ENCODE results near the gene CPEB3.
"Not testable (repeated sequence)": the region's sequence is repeated elsewhere in the genome, so short reads cannot be mapped to it uniquely, and the experiment has no call there.

CPEB3 gene

DNA sequence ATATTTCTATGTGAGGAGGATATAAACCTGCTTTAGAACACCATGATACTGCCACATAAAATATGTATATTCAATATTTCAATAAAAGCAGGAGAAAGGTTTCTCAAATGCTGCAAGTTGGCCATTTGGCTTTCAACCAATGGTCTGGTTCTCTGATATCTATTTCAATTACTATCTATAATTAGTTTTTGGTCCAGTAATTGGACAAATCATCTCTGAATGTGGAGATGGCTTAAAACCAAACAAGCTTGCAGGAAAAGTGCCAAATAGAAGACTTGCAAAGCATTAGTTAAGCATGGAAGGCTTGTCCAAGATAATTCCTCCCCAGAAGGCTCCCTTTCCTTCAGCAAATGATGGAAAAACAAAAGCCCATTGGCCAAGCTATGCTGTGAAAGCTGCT, 140.1 kb downstream of the CPEB3 start:
- FAIRE-seq (no peak), DNase-seq (ENCODE audit: insufficient read length, low spot score) (no peak)
- TF ChIP-seq POLR2A (IDR thresholded peaks at IDR 0.05; ENCODE audit: low read depth, low read length), result no peak
- no peak for TF ChIP-seq TAF1 (IDR thresholded peaks at IDR 0.05; ENCODE audit: low read depth, low read length)
- no peak for TF ChIP-seq POLR2AphosphoS5 (IDR thresholded peaks at IDR 0.05; ENCODE audit: low read depth, low read length)
- TF ChIP-seq PAX5 (IDR thresholded peaks at IDR 0.05; ENCODE audit: insufficient read depth, low read length, severe bottlenecking), result no peak
- no peak for TF ChIP-seq SPI1 (IDR thresholded peaks at IDR 0.05; ENCODE audit: low read depth, low read length)
- no peak for TF ChIP-seq POU2F2 (IDR thresholded peaks at IDR 0.05; ENCODE audit: low read depth, low read length)

DNA sequence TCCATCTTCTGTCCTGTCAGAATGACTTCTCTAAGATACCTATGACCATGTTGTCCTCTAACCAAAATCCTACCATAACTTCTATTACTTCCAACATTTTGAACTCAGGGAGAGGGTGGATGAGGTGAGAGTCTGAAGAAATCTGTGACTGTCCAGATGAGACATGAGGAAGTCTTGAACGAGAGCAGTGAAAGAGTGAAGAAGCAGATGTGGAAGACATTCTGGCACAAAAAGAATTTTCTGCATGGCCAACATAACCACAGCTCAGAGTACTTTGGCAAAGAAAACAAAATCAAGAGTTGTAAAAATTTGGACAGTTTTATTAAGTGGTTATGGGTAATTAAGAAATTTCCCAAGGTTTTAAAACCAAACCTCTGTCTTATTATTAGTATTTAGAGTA, 141.6 kb downstream of the CPEB3 start:
- no peak for DNase-seq (ENCODE audit: insufficient read length, low spot score)
- FAIRE-seq, result no peak
- TF ChIP-seq POLR2A (IDR thresholded peaks at IDR 0.05; ENCODE audit: low read depth, low read length), result no peak

DNA sequence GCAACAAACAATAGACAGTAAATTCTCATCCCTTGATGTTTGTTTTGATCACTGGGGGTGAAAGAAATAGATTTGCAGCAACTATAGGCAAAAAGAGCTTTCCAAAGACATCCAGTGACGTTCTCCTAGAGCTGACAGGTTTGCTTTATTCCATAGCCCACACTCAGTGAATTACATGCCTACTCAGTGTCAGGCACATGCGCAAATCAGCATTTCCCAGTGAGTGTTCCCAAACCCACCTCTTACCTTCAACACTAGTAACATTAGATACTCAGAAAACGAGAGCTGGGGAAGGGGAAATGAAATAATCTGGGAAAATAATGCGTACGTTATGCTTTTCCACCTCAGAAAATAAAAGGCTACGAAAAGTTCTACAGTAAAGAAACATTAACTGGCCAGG, 144.1 kb downstream of the CPEB3 start:
- no peak for DNase-seq (ENCODE audit: insufficient read length, low spot score)
- no peak for FAIRE-seq
- no peak for TF ChIP-seq PAX5 (IDR thresholded peaks at IDR 0.05; ENCODE audit: insufficient read depth, low read length, severe bottlenecking)
- TF ChIP-seq POLR2AphosphoS5 (IDR thresholded peaks at IDR 0.05; ENCODE audit: low read depth, low read length), result no peak
- no peak for TF ChIP-seq POLR2A (IDR thresholded peaks at IDR 0.05; ENCODE audit: low read depth, low read length)
- TF ChIP-seq POU2F2 (IDR thresholded peaks at IDR 0.05; ENCODE audit: low read depth, low read length), result no peak
- TF ChIP-seq SPI1 (IDR thresholded peaks at IDR 0.05; ENCODE audit: low read depth, low read length), result no peak
- TF ChIP-seq TAF1 (IDR thresholded peaks at IDR 0.05; ENCODE audit: low read depth, low read length), result no peak

GRCh38 chr10:92146107-92146506, 144.8 kb downstream of the CPEB3 start:
- DNase-seq (ENCODE audit: insufficient read length, low spot score) (no peak), FAIRE-seq (peak; percentile 28)
- TF ChIP-seq POLR2AphosphoS5 (IDR thresholded peaks at IDR 0.05; ENCODE audit: low read depth, low read length), result no peak
- TF ChIP-seq POLR2A (IDR thresholded peaks at IDR 0.05; ENCODE audit: low read depth, low read length), result no peak
- no peak for TF ChIP-seq TAF1 (IDR thresholded peaks at IDR 0.05; ENCODE audit: low read depth, low read length)
- TF ChIP-seq POU2F2 (IDR thresholded peaks at IDR 0.05; ENCODE audit: low read depth, low read length), result no peak
- no peak for TF ChIP-seq PAX5 (IDR thresholded peaks at IDR 0.05; ENCODE audit: insufficient read depth, low read length, severe bottlenecking)
- no peak for TF ChIP-seq SPI1 (IDR thresholded peaks at IDR 0.05; ENCODE audit: low read depth, low read length)

- TF ChIP-seq SPI1 (IDR thresholded peaks at IDR 0.05; ENCODE audit: low read depth, low read length) (peak; percentile 92), TAF1 (IDR thresholded peaks at IDR 0.05; ENCODE audit: low read depth, low read length) (no peak)
- FAIRE-seq (no peak), DNase-seq (ENCODE audit: insufficient read length, low spot score) (no peak)
Measured at GRCh38 chr10:92142949-92143348, 147.9 kb downstream of the CPEB3 start.

DNA sequence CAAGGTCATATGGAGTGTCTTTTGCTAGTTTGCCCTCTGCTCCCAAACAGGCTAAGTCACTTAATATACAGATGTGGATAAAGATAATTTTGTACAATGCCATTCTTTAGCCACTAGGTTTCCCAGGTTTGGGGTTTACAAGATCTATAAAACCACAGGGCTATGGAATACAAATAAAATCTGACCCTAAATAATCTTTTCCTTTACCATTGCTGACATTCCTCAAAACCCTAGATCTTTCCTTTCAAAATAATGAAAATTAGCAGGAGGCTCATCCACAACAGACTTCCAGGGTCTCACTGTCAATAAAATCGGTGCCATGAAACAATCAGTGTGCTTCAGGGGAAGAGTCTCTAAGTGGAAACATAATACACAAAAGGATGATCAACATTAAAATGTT, 148.4 kb downstream of the CPEB3 start:
- FAIRE-seq (no peak), DNase-seq (ENCODE audit: insufficient read length, low spot score) (no peak)
- TF ChIP-seq POLR2A (IDR thresholded peaks at IDR 0.05; ENCODE audit: low read depth, low read length) (no peak), POLR2AphosphoS5 (IDR thresholded peaks at IDR 0.05; ENCODE audit: low read depth, low read length) (no peak), POU2F2 (IDR thresholded peaks at IDR 0.05; ENCODE audit: low read depth, low read length) (no peak), TAF1 (IDR thresholded peaks at IDR 0.05; ENCODE audit: low read depth, low read length) (no peak), SPI1 (IDR thresholded peaks at IDR 0.05; ENCODE audit: low read depth, low read length) (no peak), PAX5 (IDR thresholded peaks at IDR 0.05; ENCODE audit: insufficient read depth, low read length, severe bottlenecking) (no peak)

DNA sequence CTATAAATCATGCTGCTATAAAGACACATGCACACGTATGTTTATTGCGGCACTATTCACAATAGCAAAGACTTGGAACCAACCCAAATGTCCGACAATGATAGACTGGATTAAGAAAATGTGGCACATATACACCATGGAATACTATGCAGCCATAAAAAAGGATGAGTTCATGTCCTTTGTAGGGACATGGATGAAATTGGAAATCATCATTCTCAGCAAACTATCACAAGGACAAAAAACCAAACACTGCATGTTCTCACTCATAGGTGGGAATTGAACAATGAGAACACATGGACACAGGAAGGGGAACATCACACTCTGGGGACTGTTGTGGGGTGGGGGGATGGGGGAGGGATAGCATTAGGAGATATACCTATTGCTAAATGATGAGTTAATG, 149.7 kb downstream of the CPEB3 start:
- not testable (repeated sequence) for DNase-seq (ENCODE audit: insufficient read length, low spot score); FAIRE-seq

DNA sequence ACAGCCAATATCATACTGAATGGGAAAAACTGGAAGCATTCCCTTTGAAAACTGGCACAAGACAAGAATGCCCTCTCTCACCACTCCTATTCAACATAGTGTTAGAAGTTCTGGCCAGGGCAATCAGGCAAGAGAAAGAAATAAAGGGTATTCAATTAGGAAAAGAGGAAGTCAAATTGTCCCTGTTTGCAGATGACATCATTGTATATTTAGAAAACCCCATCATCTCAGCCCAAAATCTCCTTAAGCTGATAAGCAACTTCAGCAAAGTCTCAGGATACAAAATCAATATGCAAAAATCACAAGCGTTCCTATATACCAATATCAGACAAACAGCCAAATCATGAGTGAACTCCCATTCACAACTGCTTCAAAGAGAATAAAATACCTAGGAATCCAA, 156.8 kb downstream of the CPEB3 start:
- not testable (repeated sequence) for DNase-seq (ENCODE audit: insufficient read length, low spot score); FAIRE-seq

GRCh38 chr10:92131275-92131820, 159.5 kb downstream of the CPEB3 start:
- no peak for DNase-seq (ENCODE audit: insufficient read length, low spot score)
- TF ChIP-seq POLR2AphosphoS5 (IDR thresholded peaks at IDR 0.05; ENCODE audit: low read depth, low read length), result no peak
- no peak for FAIRE-seq

GRCh38 chr10:92130622-92131274, 160.1 kb downstream of the CPEB3 start:
- FAIRE-seq, result no peak
- no peak for TF ChIP-seq POLR2AphosphoS5 (IDR thresholded peaks at IDR 0.05; ENCODE audit: low read depth, low read length)
- TF ChIP-seq POU2F2 (IDR thresholded peaks at IDR 0.05; ENCODE audit: low read depth, low read length), result no peak
- no peak for TF ChIP-seq SPI1 (IDR thresholded peaks at IDR 0.05; ENCODE audit: low read depth, low read length)
- no peak for TF ChIP-seq TAF1 (IDR thresholded peaks at IDR 0.05; ENCODE audit: low read depth, low read length)
- DNase-seq (ENCODE audit: insufficient read length, low spot score), result no peak

GRCh38 chr10:92126100-92126650, 164.7 kb downstream of the CPEB3 start:
- TF ChIP-seq POLR2A (IDR thresholded peaks at IDR 0.05; ENCODE audit: low read depth, low read length) (no peak), POLR2AphosphoS5 (IDR thresholded peaks at IDR 0.05; ENCODE audit: low read depth, low read length) (no peak), POU2F2 (IDR thresholded peaks at IDR 0.05; ENCODE audit: low read depth, low read length) (no peak), TAF1 (IDR thresholded peaks at IDR 0.05; ENCODE audit: low read depth, low read length) (no peak), PAX5 (IDR thresholded peaks at IDR 0.05; ENCODE audit: insufficient read depth, low read length, severe bottlenecking) (no peak), SPI1 (IDR thresholded peaks at IDR 0.05; ENCODE audit: low read depth, low read length) (no peak)
- no peak for DNase-seq (ENCODE audit: insufficient read length, low spot score)
- no peak for FAIRE-seq

Data from GM12891 (cell line).